Measurements from ENCODE around the gene HERC2. TPM values are rescaled to one million over a fixed set of nuclear protein-coding genes. Genes with fewer than 3 reads are reported as not detected.
"Not testable (repeated sequence)": the region's sequence is repeated elsewhere in the genome, so short reads cannot be mapped to it uniquely, and the experiment has no call there.

HERC2 gene
- polyA plus RNA-seq, 1 of the 3 experiments (the other 2 are of a cell fraction), result 22.3 TPM

GRCh38 chr15:28153492-28154119, 168.4 kb downstream of the HERC2 start:
- ChIA-PET CTCF (interaction anchor here (0.9 kb wide), 1 partner anchor 27 kb away, joined by 3 read pairs; no protein-coding TSS in a partner anchor), POLR2A (no interaction called here)
- no peak for DNase-seq
- Histone ChIP-seq H3K4me3 (ENCODE audit: low read depth in 2 of 2, low read length in 1 of 2) (no peak overlapping the region), H3K9me2 (no peaks in the 10 kb centered on the region), H3K27ac (ENCODE audit: low read depth in 2 of 2, low read length in 1 of 2) (no peak overlapping the region), H3K9ac (no peak overlapping the region), H3K9me3 (no peaks in the 10 kb centered on the region), H3K79me2 (ENCODE audit: insufficient read depth) (peaks cover 26% of the 10 kb centered on the region), H3K36me3 (replicated peaks in 1 of 2; ENCODE audit: control insufficient read depth in 1 of 2, insufficient read depth in 2 of 2, low read length in 1 of 2) (peaks cover 5 to 14% of the 10 kb centered on the region in 2 experiments), H3K27me3 (ENCODE audit: insufficient read depth) (no peaks in the 10 kb centered on the region), H4K20me1 (ENCODE audit: insufficient read depth) (no peaks in the 10 kb centered on the region), H3F3A (replicated peaks; ENCODE audit: insufficient read depth) (peaks cover 7% of the 10 kb centered on the region), H2AFZ (ENCODE audit: low read depth) (no peak overlapping the region), H3K4me1 (ENCODE audit: control insufficient read depth in 1 of 2, insufficient read depth in 2 of 2, low read depth in 1 of 2, low read length in 1 of 2) (peaks cover 0 to 3% of the 10 kb centered on the region in 2 experiments; a peak in 1 of 4 replicates), H3K4me2 (no peak overlapping the region)
- no peak for TF ChIP-seq RCOR1 (IDR thresholded peaks at IDR 0.05; ENCODE audit: low read length)
- TF ChIP-seq MEF2A (IDR thresholded peaks at IDR 0.05; ENCODE audit: borderline replicate concordance, low read depth), result no peak
- TF ChIP-seq, protein P1, sequence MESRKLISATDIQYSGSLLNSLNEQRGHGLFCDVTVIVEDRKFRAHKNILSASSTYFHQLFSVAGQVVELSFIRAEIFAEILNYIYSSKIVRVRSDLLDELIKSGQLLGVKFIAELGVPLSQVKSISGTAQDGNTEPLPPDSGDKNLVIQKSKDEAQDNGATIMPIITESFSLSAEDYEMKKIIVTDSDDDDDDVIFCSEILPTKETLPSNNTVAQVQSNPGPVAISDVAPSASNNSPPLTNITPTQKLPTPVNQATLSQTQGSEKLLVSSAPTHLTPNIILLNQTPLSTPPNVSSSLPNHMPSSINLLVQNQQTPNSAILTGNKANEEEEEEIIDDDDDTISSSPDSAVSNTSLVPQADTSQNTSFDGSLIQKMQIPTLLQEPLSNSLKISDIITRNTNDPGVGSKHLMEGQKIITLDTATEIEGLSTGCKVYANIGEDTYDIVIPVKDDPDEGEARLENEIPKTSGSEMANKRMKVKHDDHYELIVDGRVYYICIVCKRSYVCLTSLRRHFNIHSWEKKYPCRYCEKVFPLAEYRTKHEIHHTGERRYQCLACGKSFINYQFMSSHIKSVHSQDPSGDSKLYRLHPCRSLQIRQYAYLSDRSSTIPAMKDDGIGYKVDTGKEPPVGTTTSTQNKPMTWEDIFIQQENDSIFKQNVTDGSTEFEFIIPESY (IDR thresholded peaks at IDR 0.05; ENCODE audit: borderline replicate concordance, low read depth), result no peak
- TF ChIP-seq SMC3 (IDR thresholded peaks at IDR 0.05; ENCODE audit: low read depth, low read length), result no peak
- TF ChIP-seq FOXJ3 (CRISPR knock-in tag; IDR thresholded peaks at IDR 0.05), result no peak
- no peak for TF ChIP-seq ELF1 (IDR thresholded peaks at IDR 0.05)
- no peak for TF ChIP-seq TCF12 (IDR thresholded peaks at IDR 0.05)
- TF ChIP-seq EP300 (IDR thresholded peaks at IDR 0.05; ENCODE audit: borderline replicate concordance in 1 of 2, low read depth in 1 of 2, low read length in 1 of 2), result no peak
- TF ChIP-seq USF2 (IDR thresholded peaks at IDR 0.05; ENCODE audit: borderline replicate concordance, low read depth, low read length), result no peak
- no peak for TF ChIP-seq GABPA (IDR thresholded peaks at IDR 0.05; ENCODE audit: low read depth)
- no peak for TF ChIP-seq REST (IDR thresholded peaks at IDR 0.05; ENCODE audit: low read depth, low read length)
- no peak for TF ChIP-seq IRF3 (IDR thresholded peaks at IDR 0.05; ENCODE audit: low read depth, low read length)
- no peak for TF ChIP-seq MAX (IDR thresholded peaks at IDR 0.05; ENCODE audit: low read depth)
- 96% methylated on average over 13 of the region's 13 CpGs for WGBS (ENCODE audit: low lambda C conversion rate)

DNA sequence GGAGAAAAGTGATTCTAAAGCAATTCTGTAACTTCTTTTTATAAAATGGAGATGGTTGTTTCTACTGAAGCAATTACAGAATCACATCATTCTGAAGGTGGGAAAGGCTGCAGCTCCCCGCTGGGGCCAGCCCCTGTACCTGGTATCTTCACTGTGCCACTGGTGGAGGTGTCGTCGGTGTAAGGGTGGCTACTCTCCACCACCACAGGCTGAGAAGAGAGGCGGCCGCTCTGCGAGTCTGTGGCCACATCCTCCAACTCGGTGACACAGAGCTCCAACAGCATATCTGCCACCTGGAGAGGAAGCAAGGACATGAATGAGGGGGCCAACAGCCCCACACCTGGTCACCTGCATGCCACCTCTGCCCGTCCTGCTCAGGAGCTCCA, 169.4 kb downstream of the HERC2 start:
- H3K9ac ChIP-seq; H3K4me2 ChIP-seq; H2AFZ ChIP-seq (ENCODE audit: low read depth); H3K9me3 ChIP-seq; H3K9me2 ChIP-seq; DNase-seq; CTCF ChIA-PET; H3K4me1 ChIP-seq (ENCODE audit: control insufficient read depth in 1 of 2, insufficient read depth in 2 of 2, low read depth in 1 of 2, low read length in 1 of 2); H3F3A ChIP-seq (replicated peaks; ENCODE audit: insufficient read depth); H4K20me1 ChIP-seq (ENCODE audit: insufficient read depth); H3K4me3 ChIP-seq (ENCODE audit: low read depth in 2 of 2, low read length in 1 of 2); H3K27ac ChIP-seq (ENCODE audit: low read depth in 2 of 2, low read length in 1 of 2); H3K27me3 ChIP-seq (ENCODE audit: insufficient read depth); POLR2A ChIA-PET: not testable (repeated sequence)
- WGBS (ENCODE audit: low lambda C conversion rate), result 98% methylated on average over 8 of the region's 8 CpGs
- Histone ChIP-seq H3K36me3 (replicated peaks in 1 of 2; ENCODE audit: control insufficient read depth in 1 of 2, insufficient read depth in 2 of 2, low read length in 1 of 2) (peaks cover 10 to 14% of the 10 kb centered on the region in 2 experiments), H3K79me2 (ENCODE audit: insufficient read depth) (peaks cover 34% of the 10 kb centered on the region)

GRCh38 chr15:28151864-28152537, 170.0 kb downstream of the HERC2 start:
- not testable (repeated sequence) for H3K4me3 ChIP-seq (ENCODE audit: low read depth in 2 of 2, low read length in 1 of 2)

More at GRCh38 chr15:28151864-28152537, 170.0 kb downstream of the HERC2 start:
- H4K20me1 ChIP-seq (ENCODE audit: insufficient read depth); H3K9me2 ChIP-seq; H3K9ac ChIP-seq; DNase-seq; H3F3A ChIP-seq (replicated peaks; ENCODE audit: insufficient read depth); POLR2A ChIA-PET; H3K4me2 ChIP-seq; H3K9me3 ChIP-seq; H2AFZ ChIP-seq (ENCODE audit: low read depth); H3K27me3 ChIP-seq (ENCODE audit: insufficient read depth); H3K27ac ChIP-seq (ENCODE audit: low read depth in 2 of 2, low read length in 1 of 2); H3K4me1 ChIP-seq (ENCODE audit: control insufficient read depth in 1 of 2, insufficient read depth in 2 of 2, low read depth in 1 of 2, low read length in 1 of 2); CTCF ChIA-PET: not testable (repeated sequence)
- peaks cover 12 to 14% of the 10 kb centered on the region in 2 experiments for H3K36me3 ChIP-seq (replicated peaks in 1 of 2; ENCODE audit: control insufficient read depth in 1 of 2, insufficient read depth in 2 of 2, low read length in 1 of 2)
- H3K79me2 ChIP-seq (ENCODE audit: insufficient read depth), result peaks cover 34% of the 10 kb centered on the region
- 58% methylated on average over 8 of the region's 9 CpGs for WGBS (ENCODE audit: low lambda C conversion rate)

All from SK-N-SH (cell line).